HCT116 (cell line): ENCODE results near the gene ADRA2A. TPM values are rescaled to one million over a fixed set of nuclear protein-coding genes. Genes with fewer than 3 reads are reported as not detected.

ENCODE experiments used
- ATAC-seq: fragments of 200-7000 bp; cut with Tn5 transposase; 2 replicates; pipeline ENCODE4 v1.9.1; 2020; ENCODE audit warnings: mild to moderate bottlenecking, moderate library complexity
- BruUV-seq: library from RNA; stranded (reverse); fragments of 400-500 nt; replicated peaks from 2 replicates; lab custom pipeline; 2021; lab: Mats Ljungman, UMichigan
- CTCF ChIA-PET: fragments of 300-600 bp; sonication (Branson Sonifier 250); formaldehyde crosslinking; loops from one replicate; lab custom pipeline; 2021; ENCODE audit warnings: antibody characterized with exemption; lab: Charles Lee
- POLR2A ChIA-PET: fragments of 300-600, 350-600 bp; sonication (Branson Sonifier 250); formaldehyde crosslinking; loops from one replicate; lab custom pipeline; 2021; ENCODE audit warnings: antibody characterized with exemption; lab: Charles Lee
- RAD21 ChIA-PET, 2 experiments: fragments of 300-600 bp; sonication (Branson Sonifier 250); formaldehyde crosslinking; loops; one replicate each; lab custom pipeline; 2023; ENCODE audit warnings: low total read pairs in 2 of 2; ENCODE audit not compliant: uncharacterized antibody in 2 of 2, unreplicated experiment in 2 of 2, low non-redundant PET in 1 of 2; lab: Charles Lee
- DNase-seq: peaks from one replicate; pipeline ENCODE4 v3.0.0-alpha.2; 2010; ENCODE audit warnings: low read depth, low spot score
- H2AFZ ChIP-seq: fragments of 200-600 bp; shearing (Covaris generic), sonication (generic); 2 replicates; pipeline ENCODE4 v1.6.1; 2017; ENCODE audit warnings: low read depth, mixed run types, mixed read lengths, antibody characterized with exemption, low read length; ENCODE audit not compliant: poor library complexity, severe bottlenecking
- H3K27ac ChIP-seq: 2 replicates; pipeline ENCODE4 v1.5.1; 2012; ENCODE audit warnings: low read depth, low read length
- H3K27me3 ChIP-seq: fragments of 200-600 bp; sonication (generic); 2 replicates; pipeline ENCODE4 v1.6.1; 2016; ENCODE audit warnings: mixed run types, low read length, mixed read lengths; ENCODE audit not compliant: insufficient read depth
- H3K36me3 ChIP-seq, 2 experiments: fragments of 200-500 bp in 1 of 2; fragments of 200-600 bp in 1 of 2; sonication (Bioruptor generic) in 1 of 2; sonication (generic) in 1 of 2; 2 replicates each; pipeline versions ENCODE4 v1.5.1 to v1.6.1; 2014 to 2016; ENCODE audit warnings: low read length in 2 of 2, inconsistent platforms in 1 of 2, mixed read lengths in 1 of 2, mixed run types in 1 of 2; ENCODE audit not compliant: insufficient read depth in 2 of 2, control insufficient read depth in 1 of 2
- H3K4me1 ChIP-seq, 2 experiments: fragments of 200-600 bp in 1 of 2; sonication (generic) in 1 of 2; 2 replicates each; pipeline versions ENCODE4 v1.5.1 to v1.6.1; 2012 to 2017; ENCODE audit warnings: low read length in 2 of 2, inconsistent platforms in 1 of 2, mild to moderate bottlenecking in 1 of 2, mixed read lengths in 1 of 2, mixed run types in 1 of 2, moderate library complexity in 1 of 2; ENCODE audit not compliant: insufficient read depth in 2 of 2, control insufficient read depth in 1 of 2
- H3K4me2 ChIP-seq: fragments of 200-600 bp; sonication (generic); 2 replicates; pipeline ENCODE4 v1.6.1; 2017; ENCODE audit warnings: mixed run types, low read length, mixed read lengths
- H3K4me3 ChIP-seq, 2 experiments: fragments of 200-600 bp in 1 of 2; sonication (generic) in 1 of 2; replicated peaks in 1 of 2; 2 replicates each; pipeline ENCODE4 v1.5.1; 2011 to 2016; ENCODE audit warnings: low read length in 2 of 2, control low read depth in 1 of 2, low read depth in 1 of 2, mild to moderate bottlenecking in 1 of 2, mixed read lengths in 1 of 2, mixed run types in 1 of 2
- H3K79me2 ChIP-seq: fragments of 200-600 bp; sonication (generic); 2 replicates; pipeline ENCODE4 v1.6.1; 2017; ENCODE audit warnings: mild to moderate bottlenecking, mixed run types, low read length, moderate library complexity, mixed read lengths; ENCODE audit not compliant: insufficient read depth
- H3K9ac ChIP-seq: fragments of 200-600 bp; sonication (generic); 2 replicates; pipeline ENCODE4 v1.6.1; 2016; ENCODE audit warnings: low read length, mixed read lengths
- H3K9me2 ChIP-seq: fragments of 200-600 bp; sonication (generic), shearing (Covaris generic); 2 replicates; pipeline ENCODE4 v1.6.1; 2017; ENCODE audit warnings: mixed run types, mild to moderate bottlenecking, moderate library complexity; ENCODE audit not compliant: insufficient read depth
- H3K9me3 ChIP-seq, 2 experiments: fragments of 200-500 bp in 1 of 2; fragments of 200-600 bp in 1 of 2; sonication (Bioruptor generic) in 1 of 2; sonication (generic) in 1 of 2; 2 replicates each; pipeline ENCODE4 v1.6.1; 2014 to 2017; ENCODE audit warnings: low read length in 2 of 2, mixed read lengths in 2 of 2, inconsistent platforms in 1 of 2, low read depth in 1 of 2, mild to moderate bottlenecking in 1 of 2, mixed run types in 1 of 2, moderate library complexity in 1 of 2; ENCODE audit not compliant: control insufficient read depth in 1 of 2, insufficient read depth in 1 of 2
- H4K20me1 ChIP-seq: fragments of 200-600 bp; sonication (generic), shearing (Covaris generic); 2 replicates; pipeline ENCODE4 v1.6.1; 2017; ENCODE audit warnings: mixed run types, mild to moderate bottlenecking, moderate library complexity; ENCODE audit not compliant: insufficient read depth
- CBX3 ChIP-seq: IDR thresholded peaks from 2 replicates; pipeline ENCODE4 v1.6.1; 2012; ENCODE audit warnings: low read depth
- CEBPB ChIP-seq: IDR thresholded peaks from 2 replicates; pipeline ENCODE4 v1.6.1; 2012; ENCODE audit warnings: low read depth
- EGR1 ChIP-seq: IDR thresholded peaks from 2 replicates; pipeline ENCODE4 v1.6.1; 2012; ENCODE audit warnings: low read depth
- ELF1 ChIP-seq: IDR thresholded peaks from 2 replicates; pipeline ENCODE4 v1.6.1; 2012; ENCODE audit warnings: low read depth, borderline replicate concordance
- EZH2 ChIP-seq: fragments of 200-600 bp; sonication (generic); IDR thresholded peaks from 2 replicates; pipeline ENCODE4 v1.6.1; 2017; ENCODE audit warnings: antibody characterized with exemption, mixed run types
- FOSL1 ChIP-seq: IDR thresholded peaks from 2 replicates; pipeline ENCODE4 v1.6.1; 2012; ENCODE audit warnings: low read depth
- JUND ChIP-seq: IDR thresholded peaks from 2 replicates; pipeline ENCODE4 v1.6.1; 2012
- POLR2A ChIP-seq: IDR thresholded peaks from 2 replicates; pipeline ENCODE4 v1.7.0; 2011; ENCODE audit warnings: borderline replicate concordance; ENCODE audit not compliant: insufficient read depth, insufficient read length; ENCODE audit errors: extremely low read depth
- POLR2AphosphoS5 ChIP-seq: IDR thresholded peaks from 2 replicates; pipeline ENCODE4 v1.6.1; 2011; ENCODE audit warnings: mild to moderate bottlenecking, low read depth, low read length, moderate library complexity
- RAD21 ChIP-seq: IDR thresholded peaks from 2 replicates; pipeline ENCODE4 v1.6.1; 2012; ENCODE audit warnings: low read depth, mild to moderate bottlenecking
- SP1 ChIP-seq: IDR thresholded peaks from 2 replicates; pipeline ENCODE4 v1.6.1; 2012; ENCODE audit warnings: low read depth
- SRF ChIP-seq: IDR thresholded peaks from 2 replicates; pipeline ENCODE4 v1.6.1; 2012; ENCODE audit warnings: low read depth
- TCF7L2 ChIP-seq: IDR thresholded peaks from 2 replicates; pipeline ENCODE4 v1.7.0; 2011; ENCODE audit warnings: borderline replicate concordance, inconsistent platforms; ENCODE audit not compliant: insufficient read depth, insufficient read length; ENCODE audit errors: extremely low read depth
- YY1 ChIP-seq: IDR thresholded peaks from 2 replicates; pipeline ENCODE4 v1.6.1; 2011; ENCODE audit warnings: low read length, low read depth, moderate library complexity, mild to moderate bottlenecking; ENCODE audit not compliant: insufficient replicate concordance; ENCODE audit errors: extremely low read depth
- ZFX ChIP-seq: fragments of 450-650 bp; IDR thresholded peaks from 2 replicates; pipeline ENCODE4 v1.6.1; 2017
- ZNF274 ChIP-seq: fragments of 200-500 bp; sonication (Bioruptor generic); IDR thresholded peaks from 2 replicates; pipeline ENCODE4 v1.6.1; 2014; ENCODE audit warnings: mild to moderate bottlenecking, low read depth, low read length, inconsistent platforms
- intact Hi-C: fragments of 100-400 bp; cut with micrococcal nuclease; formaldehyde crosslinking; loops from 2 replicates; pipeline ENCODE4 v1.10.0; 2022
- total RNA-seq: library from RNA; stranded (reverse); gene quantifications from one replicate; pipeline ENCODE4 v1.2.1, GENCODE V29; 2021; ENCODE audit not compliant: unreplicated experiment
- TF ChIP-seq, protein P1 (sequence below): IDR thresholded peaks from 2 replicates; pipeline ENCODE4 v1.6.1; 2011; ENCODE audit warnings: mild to moderate bottlenecking, low read length, moderate library complexity; ENCODE audit not compliant: insufficient replicate concordance; ENCODE audit errors: extremely low read depth
- TF ChIP-seq, protein P2 (sequence below): IDR thresholded peaks from 2 replicates; pipeline ENCODE4 v1.6.1; 2012
- TF ChIP-seq, protein P3 (sequence below): IDR thresholded peaks from 2 replicates; pipeline ENCODE4 v1.6.1; 2012; ENCODE audit warnings: low read depth
- TF ChIP-seq, protein P4 (sequence below): IDR thresholded peaks from 2 replicates; pipeline ENCODE4 v1.6.1; 2012

The ADRA2A gene
- total RNA-seq, 1 experiment from 2014 or later = 0.15 TPM

DNA sequence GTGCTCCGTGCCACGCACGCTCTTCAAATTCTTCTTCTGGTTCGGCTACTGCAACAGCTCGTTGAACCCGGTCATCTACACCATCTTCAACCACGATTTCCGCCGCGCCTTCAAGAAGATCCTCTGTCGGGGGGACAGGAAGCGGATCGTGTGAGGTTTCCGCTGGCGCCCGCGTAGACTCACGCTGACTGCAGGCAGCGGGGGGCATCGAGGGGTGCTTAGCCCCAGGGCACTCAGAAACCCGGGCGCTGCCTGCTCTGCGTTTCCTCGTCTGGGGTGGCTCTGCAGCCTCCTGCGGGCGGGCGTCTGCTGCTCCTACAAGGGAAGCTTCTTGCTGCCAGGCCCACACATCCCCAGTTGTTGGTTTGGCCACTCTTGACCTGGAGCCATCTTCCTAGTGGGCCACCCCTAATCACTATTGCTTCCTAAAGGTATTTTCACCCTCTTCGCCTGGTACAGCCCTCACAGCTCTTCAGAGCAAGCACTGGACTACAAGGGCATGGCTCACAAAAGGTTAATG, 2.5 kb downstream of the ADRA2A start:
- H3K4me2 ChIP-seq = no peak overlapping the region
- RAD21 ChIA-PET = no interaction called here
- POLR2A ChIA-PET = no interaction called here
- H3K4me3 ChIP-seq = no peak overlapping the region
- no peak overlapping the region for H3K27ac ChIP-seq
- H3K9me3 ChIP-seq = no peaks in the 10 kb centered on the region
- H3K36me3 ChIP-seq = no peaks in the 10 kb centered on the region
- no peak overlapping the region for H2AFZ ChIP-seq
- intact Hi-C loops = loop anchor here (5.0 to 10.0 kb wide), 2 partner anchors 334 to 518 kb away; no protein-coding TSS in a partner anchor
- ATAC-seq = no peak
- BruUV-seq = no TSS peak
- CTCF ChIA-PET = no interaction called here
- peaks cover 16% of the 10 kb centered on the region; the same call in 1 of the 2 replicates for H3K27me3 ChIP-seq
- no peaks in the 10 kb centered on the region; a peak in 1 of 4 replicates for H3K4me1 ChIP-seq
- no peaks in the 10 kb centered on the region for H4K20me1 ChIP-seq
- H3K9me2 ChIP-seq = no peaks in the 10 kb centered on the region
- DNase-seq = no peak
- H3K9ac ChIP-seq = no peak overlapping the region
- H3K79me2 ChIP-seq = no peaks in the 10 kb centered on the region
- TF ChIP-seq, protein P1, sequence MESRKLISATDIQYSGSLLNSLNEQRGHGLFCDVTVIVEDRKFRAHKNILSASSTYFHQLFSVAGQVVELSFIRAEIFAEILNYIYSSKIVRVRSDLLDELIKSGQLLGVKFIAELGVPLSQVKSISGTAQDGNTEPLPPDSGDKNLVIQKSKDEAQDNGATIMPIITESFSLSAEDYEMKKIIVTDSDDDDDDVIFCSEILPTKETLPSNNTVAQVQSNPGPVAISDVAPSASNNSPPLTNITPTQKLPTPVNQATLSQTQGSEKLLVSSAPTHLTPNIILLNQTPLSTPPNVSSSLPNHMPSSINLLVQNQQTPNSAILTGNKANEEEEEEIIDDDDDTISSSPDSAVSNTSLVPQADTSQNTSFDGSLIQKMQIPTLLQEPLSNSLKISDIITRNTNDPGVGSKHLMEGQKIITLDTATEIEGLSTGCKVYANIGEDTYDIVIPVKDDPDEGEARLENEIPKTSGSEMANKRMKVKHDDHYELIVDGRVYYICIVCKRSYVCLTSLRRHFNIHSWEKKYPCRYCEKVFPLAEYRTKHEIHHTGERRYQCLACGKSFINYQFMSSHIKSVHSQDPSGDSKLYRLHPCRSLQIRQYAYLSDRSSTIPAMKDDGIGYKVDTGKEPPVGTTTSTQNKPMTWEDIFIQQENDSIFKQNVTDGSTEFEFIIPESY = no peak
- TF ChIP-seq JUND (no peak), ZFX (no peak), TCF7L2 (no peak), POLR2AphosphoS5 (no peak), RAD21 (no peak), EZH2 (no peak), SRF (no peak), CBX3 (no peak), POLR2A (no peak), ELF1 (no peak), FOSL1 (no peak), YY1 (no peak), EGR1 (no peak), SP1 (no peak), CEBPB (no peak), ZNF274 (no peak)
- TF ChIP-seq, protein P2, sequence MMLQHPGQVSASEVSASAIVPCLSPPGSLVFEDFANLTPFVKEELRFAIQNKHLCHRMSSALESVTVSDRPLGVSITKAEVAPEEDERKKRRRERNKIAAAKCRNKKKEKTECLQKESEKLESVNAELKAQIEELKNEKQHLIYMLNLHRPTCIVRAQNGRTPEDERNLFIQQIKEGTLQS = no peak
- TF ChIP-seq, protein P3, sequence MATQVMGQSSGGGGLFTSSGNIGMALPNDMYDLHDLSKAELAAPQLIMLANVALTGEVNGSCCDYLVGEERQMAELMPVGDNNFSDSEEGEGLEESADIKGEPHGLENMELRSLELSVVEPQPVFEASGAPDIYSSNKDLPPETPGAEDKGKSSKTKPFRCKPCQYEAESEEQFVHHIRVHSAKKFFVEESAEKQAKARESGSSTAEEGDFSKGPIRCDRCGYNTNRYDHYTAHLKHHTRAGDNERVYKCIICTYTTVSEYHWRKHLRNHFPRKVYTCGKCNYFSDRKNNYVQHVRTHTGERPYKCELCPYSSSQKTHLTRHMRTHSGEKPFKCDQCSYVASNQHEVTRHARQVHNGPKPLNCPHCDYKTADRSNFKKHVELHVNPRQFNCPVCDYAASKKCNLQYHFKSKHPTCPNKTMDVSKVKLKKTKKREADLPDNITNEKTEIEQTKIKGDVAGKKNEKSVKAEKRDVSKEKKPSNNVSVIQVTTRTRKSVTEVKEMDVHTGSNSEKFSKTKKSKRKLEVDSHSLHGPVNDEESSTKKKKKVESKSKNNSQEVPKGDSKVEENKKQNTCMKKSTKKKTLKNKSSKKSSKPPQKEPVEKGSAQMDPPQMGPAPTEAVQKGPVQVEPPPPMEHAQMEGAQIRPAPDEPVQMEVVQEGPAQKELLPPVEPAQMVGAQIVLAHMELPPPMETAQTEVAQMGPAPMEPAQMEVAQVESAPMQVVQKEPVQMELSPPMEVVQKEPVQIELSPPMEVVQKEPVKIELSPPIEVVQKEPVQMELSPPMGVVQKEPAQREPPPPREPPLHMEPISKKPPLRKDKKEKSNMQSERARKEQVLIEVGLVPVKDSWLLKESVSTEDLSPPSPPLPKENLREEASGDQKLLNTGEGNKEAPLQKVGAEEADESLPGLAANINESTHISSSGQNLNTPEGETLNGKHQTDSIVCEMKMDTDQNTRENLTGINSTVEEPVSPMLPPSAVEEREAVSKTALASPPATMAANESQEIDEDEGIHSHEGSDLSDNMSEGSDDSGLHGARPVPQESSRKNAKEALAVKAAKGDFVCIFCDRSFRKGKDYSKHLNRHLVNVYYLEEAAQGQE = no peak
- TF ChIP-seq, protein P4, sequence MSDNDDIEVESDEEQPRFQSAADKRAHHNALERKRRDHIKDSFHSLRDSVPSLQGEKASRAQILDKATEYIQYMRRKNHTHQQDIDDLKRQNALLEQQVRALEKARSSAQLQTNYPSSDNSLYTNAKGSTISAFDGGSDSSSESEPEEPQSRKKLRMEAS = no peak
- TF ChIP-seq, all 23 proteins: peak for 0
